Keratinocyte (primary cell): ENCODE data around the gene RAB30. TPM values are rescaled to one million over a fixed set of nuclear protein-coding genes. Genes with fewer than 3 reads are reported as not detected.

ENCODE experiments used
- DNase-seq: peaks from one replicate; pipeline ENCODE4 v3.0.0-alpha.2; 2011; ENCODE audit warnings: low read depth, missing footprints, low spot score
- FAIRE-seq: peaks from 2 replicates; lab custom pipeline; 2011; peaks lifted over from hg19 to GRCh38; lab: Jason Lieb, UNC
- H2AFZ ChIP-seq: 2 replicates; pipeline ENCODE4 v1.6.0; 2012; ENCODE audit warnings: low read length, control low read depth, inconsistent platforms; ENCODE audit not compliant: control insufficient read depth
- H3K27ac ChIP-seq: 2 replicates; pipeline ENCODE4 v1.5.1; 2011; ENCODE audit warnings: low read length; ENCODE audit not compliant: control insufficient read depth, insufficient read depth
- H3K27me3 ChIP-seq: 3 replicates; pipeline ENCODE4 v1.6.0; 2011; ENCODE audit warnings: low read length; ENCODE audit not compliant: control insufficient read depth, insufficient read depth; ENCODE audit errors: extremely low read depth
- H3K36me3 ChIP-seq, 2 experiments: 2 replicates in 1 of 2; 3 replicates in 1 of 2; pipeline ENCODE4 v1.5.1; 2011; ENCODE audit warnings: low read length in 2 of 2, mild to moderate bottlenecking in 1 of 2; ENCODE audit not compliant: control insufficient read depth in 2 of 2, insufficient read depth in 2 of 2; ENCODE audit errors: extremely low read depth in 1 of 2
- H3K4me1 ChIP-seq: 3 replicates; pipeline ENCODE4 v1.5.1; 2011; ENCODE audit warnings: low read length; ENCODE audit not compliant: control insufficient read depth, insufficient read depth; ENCODE audit errors: extremely low read depth
- H3K4me2 ChIP-seq: 3 replicates; pipeline ENCODE4 v1.6.0; 2011; ENCODE audit warnings: low read depth, low read length; ENCODE audit not compliant: control insufficient read depth, insufficient read depth; ENCODE audit errors: extremely low read depth
- H3K4me3 ChIP-seq, 3 experiments: fragments of 200-600 bp in 1 of 3; sonication (generic) in 1 of 3; 2 replicates in 2 of 3; 3 replicates in 1 of 3; pipeline ENCODE4 v1.5.1; 2011 to 2016; ENCODE audit warnings: low read length in 3 of 3, mild to moderate bottlenecking in 3 of 3, control low read depth in 2 of 3, inconsistent platforms in 1 of 3, low read depth in 1 of 3, mixed read lengths in 1 of 3, mixed run types in 1 of 3, moderate library complexity in 1 of 3; ENCODE audit not compliant: control insufficient read depth in 2 of 3, insufficient read depth in 2 of 3; ENCODE audit errors: extremely low read depth in 1 of 3
- H3K79me2 ChIP-seq: 2 replicates; pipeline ENCODE4 v1.6.0; 2012; ENCODE audit warnings: low read length; ENCODE audit not compliant: control insufficient read depth, insufficient read depth
- H3K9ac ChIP-seq: 3 replicates; pipeline ENCODE4 v1.6.0; 2011; ENCODE audit warnings: low read length; ENCODE audit not compliant: control insufficient read depth, insufficient read depth; ENCODE audit errors: extremely low read depth
- H3K9me1 ChIP-seq: 3 replicates; pipeline ENCODE4 v1.6.0; 2011; ENCODE audit warnings: low read length; ENCODE audit not compliant: control insufficient read depth, insufficient read depth; ENCODE audit errors: extremely low read depth
- H3K9me3 ChIP-seq: 2 replicates; pipeline ENCODE4 v1.5.1; 2012; ENCODE audit warnings: low read depth, low read length; ENCODE audit not compliant: control insufficient read depth
- H4K20me1 ChIP-seq: 3 replicates; pipeline ENCODE4 v1.6.0; 2011; ENCODE audit warnings: low read length; ENCODE audit not compliant: control insufficient read depth, insufficient read depth; ENCODE audit errors: extremely low read depth
- EZH2 ChIP-seq: IDR thresholded peaks from one replicate; pipeline ENCODE4 v1.6.1; 2012; ENCODE audit warnings: inconsistent platforms, mild to moderate bottlenecking, low read length, moderate library complexity
- dilution Hi-C: fragments of 300-500 bp; cut with MboI; formaldehyde crosslinking; loops from one replicate; pipeline ENCODE4 v1.7.0; 2020; ENCODE audit warnings: low sequenced_read_pairs; ENCODE audit not compliant: extremely low pct_ligation_motif_present
- polyA plus RNA-seq, 5 experiments: library from polyadenylated mRNA; depleted of rRNA in 3 of 5; stranded (reverse) in 3 of 5; stranded (forward) in 1 of 5; unstranded in 1 of 5; fragments of >200 nt; gene quantifications; 1 replicate in 1 of 5; 2 replicates in 3 of 5; 3 replicates in 1 of 5; pipeline versions ENCODE4 v1.2.1 to v1.2.3, GENCODE V29; 2011 to 2012; ENCODE audit warnings: missing spikeins in 2 of 5, low read depth in 1 of 5, low replicate concordance in 1 of 5
- TF ChIP-seq, protein P1 (sequence below), 3 experiments: IDR thresholded peaks in 1 of 3; conservative IDR thresholded peaks in 1 of 3; optimal IDR thresholded peaks in 1 of 3; 2 replicates in 2 of 3; 3 replicates in 1 of 3; pipeline versions ENCODE3 to v1.5.1; 2011; ENCODE audit warnings: low read length in 3 of 3, mild to moderate bottlenecking in 3 of 3, moderate library complexity in 2 of 3, control low read depth in 1 of 3, inconsistent platforms in 1 of 3; ENCODE audit not compliant: insufficient read depth in 2 of 3; ENCODE audit errors: extremely low read depth in 1 of 3

RAB30 gene
- polyA plus RNA-seq, 1 donor (not counting 4 experiments of a cell fraction or from before 2014, with no cell fraction given) = 9.3 TPM

DNA sequence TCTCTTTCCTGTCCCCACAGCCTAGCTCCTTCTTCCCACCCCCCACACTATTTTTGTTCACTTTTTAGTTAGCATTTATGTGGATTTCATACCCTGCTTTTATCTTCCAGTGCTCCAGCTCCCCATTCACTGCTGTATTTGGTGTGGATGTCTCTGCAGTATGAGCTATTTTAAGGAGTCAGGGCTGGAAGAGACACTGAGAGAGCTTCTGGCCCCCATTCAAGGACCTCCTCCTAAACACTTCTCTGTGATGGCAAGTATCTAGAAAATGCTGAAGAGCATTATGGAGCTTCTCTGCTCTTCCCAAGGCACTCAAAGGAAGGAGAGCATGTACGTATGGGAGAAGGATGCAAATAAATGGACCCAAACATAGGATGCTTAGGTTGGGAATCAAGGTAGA lies 79.5 kb downstream of the RAB30 start:
- FAIRE-seq (no peak), DNase-seq (no peak)
- no peaks in the 10 kb centered on the region for H3K9me3 ChIP-seq
- H3K4me2 ChIP-seq = no peak overlapping the region
- H3K9me1 ChIP-seq = no peaks in the 10 kb centered on the region
- no peak overlapping the region for H3K27ac ChIP-seq
- TF ChIP-seq EZH2 = no peak
- no peaks in the 10 kb centered on the region for H3K79me2 ChIP-seq
- H3K9ac ChIP-seq = no peak overlapping the region
- no peak overlapping the region for H3K4me3 ChIP-seq
- H3K27me3 ChIP-seq = no peaks in the 10 kb centered on the region
- no peaks in the 10 kb centered on the region for H4K20me1 ChIP-seq
- peaks cover 25% of the 10 kb centered on the region for H3K4me1 ChIP-seq
- H2AFZ ChIP-seq = no peak overlapping the region
- H3K36me3 ChIP-seq = peaks cover 0 to 7% of the 10 kb centered on the region in 2 experiments
- dilution Hi-C loops = no loop called here

DNA sequence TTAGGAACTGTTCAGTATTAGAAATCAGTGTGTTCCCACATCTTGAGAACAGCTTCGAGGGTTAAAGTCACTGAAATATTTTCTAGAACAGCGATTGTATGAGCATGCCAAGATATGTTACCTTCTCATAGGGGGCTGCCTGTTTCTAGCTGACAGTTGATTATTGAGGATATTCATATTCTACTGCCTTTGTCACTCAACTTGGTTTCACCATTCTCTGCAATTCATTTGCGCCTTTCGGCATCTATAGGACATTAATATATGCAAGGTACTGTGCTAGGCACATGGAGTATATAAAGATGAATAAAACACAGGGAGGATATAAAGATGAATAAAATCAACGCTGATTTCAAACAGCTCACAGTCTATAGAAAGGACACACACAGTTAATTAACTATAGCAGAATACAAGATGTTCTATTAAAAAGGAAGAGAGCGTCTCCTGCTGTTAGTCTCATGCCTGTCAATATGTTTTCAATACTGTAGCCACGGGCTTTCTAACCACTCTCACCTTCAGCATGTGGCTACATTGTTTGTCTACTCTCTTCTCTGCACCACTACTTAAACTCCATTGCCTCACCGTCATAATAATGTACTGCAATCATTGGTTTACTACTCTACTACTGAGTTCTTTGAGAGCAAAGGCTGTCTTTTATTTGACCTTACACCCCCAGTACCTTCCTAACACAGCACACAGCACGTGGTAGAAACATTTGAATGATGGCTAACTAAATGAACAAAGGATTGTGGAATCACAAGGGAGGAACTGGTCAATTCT lies 81.9 kb downstream of the RAB30 start:
- Histone ChIP-seq H2AFZ (no peak overlapping the region), H3K4me3 (no peak overlapping the region), H3K27me3 (no peaks in the 10 kb centered on the region), H3K9me1 (no peaks in the 10 kb centered on the region), H3K9ac (no peak overlapping the region), H3K79me2 (no peaks in the 10 kb centered on the region), H3K4me1 (peaks cover 7% of the 10 kb centered on the region), H3K36me3 (peaks cover 0 to 7% of the 10 kb centered on the region in 2 experiments), H3K9me3 (no peaks in the 10 kb centered on the region), H3K27ac (no peak overlapping the region), H4K20me1 (no peaks in the 10 kb centered on the region), H3K4me2 (no peak overlapping the region)
- DNase-seq (no peak), FAIRE-seq (no peak)
- TF ChIP-seq, protein P1, sequence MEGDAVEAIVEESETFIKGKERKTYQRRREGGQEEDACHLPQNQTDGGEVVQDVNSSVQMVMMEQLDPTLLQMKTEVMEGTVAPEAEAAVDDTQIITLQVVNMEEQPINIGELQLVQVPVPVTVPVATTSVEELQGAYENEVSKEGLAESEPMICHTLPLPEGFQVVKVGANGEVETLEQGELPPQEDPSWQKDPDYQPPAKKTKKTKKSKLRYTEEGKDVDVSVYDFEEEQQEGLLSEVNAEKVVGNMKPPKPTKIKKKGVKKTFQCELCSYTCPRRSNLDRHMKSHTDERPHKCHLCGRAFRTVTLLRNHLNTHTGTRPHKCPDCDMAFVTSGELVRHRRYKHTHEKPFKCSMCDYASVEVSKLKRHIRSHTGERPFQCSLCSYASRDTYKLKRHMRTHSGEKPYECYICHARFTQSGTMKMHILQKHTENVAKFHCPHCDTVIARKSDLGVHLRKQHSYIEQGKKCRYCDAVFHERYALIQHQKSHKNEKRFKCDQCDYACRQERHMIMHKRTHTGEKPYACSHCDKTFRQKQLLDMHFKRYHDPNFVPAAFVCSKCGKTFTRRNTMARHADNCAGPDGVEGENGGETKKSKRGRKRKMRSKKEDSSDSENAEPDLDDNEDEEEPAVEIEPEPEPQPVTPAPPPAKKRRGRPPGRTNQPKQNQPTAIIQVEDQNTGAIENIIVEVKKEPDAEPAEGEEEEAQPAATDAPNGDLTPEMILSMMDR (optimal IDR thresholded peaks at IDR 0.05 in 1 of 3, IDR thresholded peaks at IDR 0.05 in 1 of 3, conservative IDR thresholded peaks at IDR 0.05 in 1 of 3; ENCODE audit: extremely low read depth in 1 of 3, insufficient read depth in 2 of 3, low read length in 3 of 3) = no peak
- no peak for TF ChIP-seq EZH2
- dilution Hi-C loops = no loop called here
